ENCODE results near the gene PTPRK.

The PTPRK gene

DNA sequence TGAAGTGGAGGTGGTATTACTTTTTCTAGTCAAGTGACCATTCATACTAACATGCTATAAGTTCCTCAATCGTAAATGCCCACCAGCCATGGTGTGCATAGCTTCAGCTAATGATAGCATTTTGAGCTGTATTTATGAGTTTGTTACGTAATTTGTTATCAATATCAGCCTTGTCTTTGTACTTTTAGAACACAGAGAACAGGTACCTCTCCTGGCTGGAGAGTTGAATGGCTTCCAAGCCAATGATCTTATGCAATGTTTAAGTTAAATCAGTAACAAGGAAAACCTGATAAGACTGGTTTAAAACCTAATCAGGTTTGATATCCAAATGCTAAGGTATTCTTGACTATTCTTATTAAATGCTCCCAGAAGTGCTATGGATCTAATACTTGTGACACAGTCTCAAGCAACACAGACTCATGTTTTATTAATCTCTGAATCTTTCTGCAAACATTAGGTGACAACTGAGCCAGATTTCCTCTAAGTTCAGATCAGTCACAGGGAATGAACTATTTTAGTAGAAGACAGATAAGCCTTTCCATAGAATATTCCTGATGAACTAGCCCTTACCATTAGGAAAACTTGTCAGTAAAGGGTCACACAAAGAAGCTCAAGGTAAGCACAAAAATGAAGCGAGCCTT is 154.8 kb downstream of the PTPRK start:
- Histone ChIP-seq H3K9me3 (no peaks in the 10 kb centered on the region), H3K4me3 (ENCODE audit: low read depth in 1 of 2, low read length in 1 of 2) (no peak overlapping the region), H3K27ac (no peak overlapping the region), H3K4me1 (ENCODE audit: control insufficient read depth in 1 of 2, insufficient read depth in 1 of 2, low read depth in 1 of 2, low read length in 1 of 2) (no peaks in the 10 kb centered on the region), H3K27me3 (no peaks in the 10 kb centered on the region), H3K36me3 (no peaks in the 10 kb centered on the region)
- TF ChIP-seq, protein P1, sequence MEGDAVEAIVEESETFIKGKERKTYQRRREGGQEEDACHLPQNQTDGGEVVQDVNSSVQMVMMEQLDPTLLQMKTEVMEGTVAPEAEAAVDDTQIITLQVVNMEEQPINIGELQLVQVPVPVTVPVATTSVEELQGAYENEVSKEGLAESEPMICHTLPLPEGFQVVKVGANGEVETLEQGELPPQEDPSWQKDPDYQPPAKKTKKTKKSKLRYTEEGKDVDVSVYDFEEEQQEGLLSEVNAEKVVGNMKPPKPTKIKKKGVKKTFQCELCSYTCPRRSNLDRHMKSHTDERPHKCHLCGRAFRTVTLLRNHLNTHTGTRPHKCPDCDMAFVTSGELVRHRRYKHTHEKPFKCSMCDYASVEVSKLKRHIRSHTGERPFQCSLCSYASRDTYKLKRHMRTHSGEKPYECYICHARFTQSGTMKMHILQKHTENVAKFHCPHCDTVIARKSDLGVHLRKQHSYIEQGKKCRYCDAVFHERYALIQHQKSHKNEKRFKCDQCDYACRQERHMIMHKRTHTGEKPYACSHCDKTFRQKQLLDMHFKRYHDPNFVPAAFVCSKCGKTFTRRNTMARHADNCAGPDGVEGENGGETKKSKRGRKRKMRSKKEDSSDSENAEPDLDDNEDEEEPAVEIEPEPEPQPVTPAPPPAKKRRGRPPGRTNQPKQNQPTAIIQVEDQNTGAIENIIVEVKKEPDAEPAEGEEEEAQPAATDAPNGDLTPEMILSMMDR (IDR thresholded peaks at IDR 0.05), result no peak

GRCh38 chr6:128364766-128365519 is 155.5 kb downstream of the PTPRK start:
- H3K36me3 ChIP-seq, result no peaks in the 10 kb centered on the region
- H3K4me1 ChIP-seq (ENCODE audit: control insufficient read depth in 1 of 2, insufficient read depth in 1 of 2, low read depth in 1 of 2, low read length in 1 of 2), result no peaks in the 10 kb centered on the region
- H3K4me3 ChIP-seq (ENCODE audit: low read depth in 1 of 2, low read length in 1 of 2), result no peak overlapping the region
- H3K27me3 ChIP-seq, result no peaks in the 10 kb centered on the region
- TF ChIP-seq, protein P1 (IDR thresholded peaks at IDR 0.05), result no peak
- H3K9me3 ChIP-seq, result no peaks in the 10 kb centered on the region
- no peak overlapping the region for H3K27ac ChIP-seq

- Histone ChIP-seq H3K36me3 (no peaks in the 10 kb centered on the region), H3K4me3 (ENCODE audit: low read depth in 1 of 2, low read length in 1 of 2) (no peak overlapping the region), H3K4me1 (ENCODE audit: control insufficient read depth in 1 of 2, insufficient read depth in 1 of 2, low read depth in 1 of 2, low read length in 1 of 2) (no peaks in the 10 kb centered on the region), H3K27me3 (no peaks in the 10 kb centered on the region), H3K9me3 (no peaks in the 10 kb centered on the region), H3K27ac (no peak overlapping the region)
- TF ChIP-seq, protein P1 (IDR thresholded peaks at IDR 0.05), result no peak
Observed at GRCh38 chr6:128363020-128363813, 157.2 kb downstream of the PTPRK start.

- Histone ChIP-seq H3K36me3 (no peaks in the 10 kb centered on the region), H3K9me3 (no peaks in the 10 kb centered on the region), H3K4me3 (ENCODE audit: low read depth in 1 of 2, low read length in 1 of 2) (no peak overlapping the region), H3K27me3 (no peaks in the 10 kb centered on the region), H3K4me1 (ENCODE audit: control insufficient read depth in 1 of 2, insufficient read depth in 1 of 2, low read depth in 1 of 2, low read length in 1 of 2) (no peaks in the 10 kb centered on the region), H3K27ac (no peak overlapping the region)
- TF ChIP-seq, protein P1 (IDR thresholded peaks at IDR 0.05), result no peak
Observed at GRCh38 chr6:128361378-128361777, 159.0 kb downstream of the PTPRK start.

- TF ChIP-seq, protein P1 (IDR thresholded peaks at IDR 0.05), result no peak
- Histone ChIP-seq H3K4me3 (ENCODE audit: low read depth in 1 of 2, low read length in 1 of 2) (no peak overlapping the region), H3K4me1 (ENCODE audit: control insufficient read depth in 1 of 2, insufficient read depth in 1 of 2, low read depth in 1 of 2, low read length in 1 of 2) (no peaks in the 10 kb centered on the region), H3K27me3 (no peaks in the 10 kb centered on the region), H3K9me3 (no peaks in the 10 kb centered on the region), H3K36me3 (no peaks in the 10 kb centered on the region), H3K27ac (no peak overlapping the region)
Observed at GRCh38 chr6:128358244-128358776, 162.1 kb downstream of the PTPRK start.

Measured in neutrophil (primary cell).